Measurements from ENCODE around the gene KDM7A. TPM values are rescaled to one million over a fixed set of nuclear protein-coding genes. Genes with fewer than 3 reads are reported as not detected.

The KDM7A gene
- total RNA-seq, 4 donors from 2014 or later, result 15.3 to 34.5 (median 23.2) TPM

- WGBS, 2 donors, result 80 to 93% methylated on average over 4 of the region's 4 CpGs
- no peak overlapping the region for H3K27ac ChIP-seq
- H3K4me3 ChIP-seq, result no peak overlapping the region
- TF ChIP-seq CTCF (IDR thresholded peaks at IDR 0.05) (no peak), EP300 (IDR thresholded peaks at IDR 0.05) (no peak), POLR2A (IDR thresholded peaks at IDR 0.05) (no peak)
- H3K36me3 ChIP-seq, result no peaks in the 10 kb centered on the region
- H3K4me1 ChIP-seq, result no peaks in the 10 kb centered on the region
- no peaks in the 10 kb centered on the region for H3K27me3 ChIP-seq
- DNase-seq (ENCODE audit: low spot score in 2 of 2), result no peak
- H3K9me3 ChIP-seq, result peaks cover 0 to 33% (median 2%) of the 10 kb centered on the region in 4 donors
Measured at GRCh38 chr7:140069298-140069949, 107.4 kb downstream of the KDM7A start.

DNA sequence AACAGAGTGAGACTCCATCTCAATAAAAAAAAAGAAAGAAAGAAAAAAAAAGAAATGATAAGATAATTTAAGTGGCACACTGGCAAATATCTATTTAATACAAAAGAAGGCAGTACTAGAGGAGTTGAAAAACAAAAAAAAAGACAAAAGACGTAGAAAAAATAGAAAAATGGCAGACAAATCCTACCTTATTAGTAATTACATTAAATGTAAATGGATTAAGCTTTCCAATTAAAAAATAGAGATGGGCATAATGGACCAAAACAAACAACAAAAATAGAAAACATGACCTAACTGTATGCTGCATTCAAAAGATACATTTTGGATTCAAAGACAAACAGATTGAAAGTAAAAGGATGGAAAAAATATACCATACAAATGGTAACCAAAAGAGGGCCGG, 108.8 kb downstream of the KDM7A start:
- Histone ChIP-seq H3K4me1 (no peaks in the 10 kb centered on the region), H3K27ac (no peak overlapping the region), H3K9me3 (peaks cover 0 to 33% (median 2%) of the 10 kb centered on the region in 4 donors), H3K27me3 (no peaks in the 10 kb centered on the region), H3K36me3 (no peaks in the 10 kb centered on the region), H3K4me3 (no peak overlapping the region)
- 65 to 89% methylated on average over 2 of the region's 2 CpGs for WGBS, 2 donors
- no peak for DNase-seq (ENCODE audit: low spot score in 2 of 2)
- TF ChIP-seq EP300 (IDR thresholded peaks at IDR 0.05) (no peak), CTCF (IDR thresholded peaks at IDR 0.05) (no peak), POLR2A (IDR thresholded peaks at IDR 0.05) (no peak)

DNA sequence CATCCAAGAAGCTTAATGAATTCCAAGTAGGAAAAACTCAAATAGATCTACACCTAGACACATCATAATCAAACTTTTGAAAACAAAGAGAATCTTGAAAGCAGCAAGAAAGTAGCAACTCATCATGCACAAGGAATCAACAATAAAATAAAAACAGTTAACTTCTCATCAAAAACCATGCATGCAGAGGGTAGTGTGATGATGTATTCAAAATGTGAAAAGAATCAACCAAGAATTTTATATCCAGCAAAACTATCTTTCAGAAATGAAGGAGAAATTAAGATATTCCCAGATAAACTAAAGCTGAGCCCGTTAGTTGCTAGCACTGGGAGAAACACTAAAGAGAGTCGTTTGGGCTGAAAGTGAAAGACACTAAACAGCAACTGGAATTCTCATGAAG, 109.7 kb downstream of the KDM7A start:
- WGBS, 2 donors, result 43 to 67% methylated on average over 2 of the region's 2 CpGs
- H3K4me3 ChIP-seq, result no peak overlapping the region
- no peak overlapping the region for H3K27ac ChIP-seq
- H3K9me3 ChIP-seq, result peaks cover 0 to 33% (median 2%) of the 10 kb centered on the region in 4 donors
- no peak for DNase-seq (ENCODE audit: low spot score in 2 of 2)
- TF ChIP-seq EP300 (IDR thresholded peaks at IDR 0.05) (no peak), POLR2A (IDR thresholded peaks at IDR 0.05) (no peak), CTCF (IDR thresholded peaks at IDR 0.05) (no peak)
- H3K4me1 ChIP-seq, result peaks cover 0 to 3% (median under 1%) of the 10 kb centered on the region in 4 donors
- H3K27me3 ChIP-seq, result no peaks in the 10 kb centered on the region
- H3K36me3 ChIP-seq, result no peaks in the 10 kb centered on the region

GRCh38 chr7:140062528-140063299, 114.1 kb downstream of the KDM7A start, which contains the start of gene PARP12:
TSS of gene PARP12 (minus strand) at chr7:140062951. CDS start at chr7:140062847, 104 bp downstream.
- no peaks in the 10 kb centered on the region for H3K36me3 ChIP-seq
- WGBS, 2 donors, result 0 to 1% methylated on average over 20 to 30 of the region's 106 CpGs
- H3K9me3 ChIP-seq, result peaks cover 0 to 20% (median 2%) of the 10 kb centered on the region in 4 donors
- peak within 1 kb of the TSS; percentile 49 to 84 (median 73) for H3K4me3 ChIP-seq
- TF ChIP-seq CTCF (IDR thresholded peaks at IDR 0.05), result no peak
- TF ChIP-seq EP300 (IDR thresholded peaks at IDR 0.05), result peak in 1 of 2 donors; percentile 79
- TF ChIP-seq POLR2A (IDR thresholded peaks at IDR 0.05), result peak; percentile 39 to 44
- H3K4me1 ChIP-seq, result peaks cover 0 to 39% (median 25%) of the 10 kb centered on the region in 4 donors
- H3K27me3 ChIP-seq, result no peaks in the 10 kb centered on the region
- peak; percentile 69 to 70 for DNase-seq (ENCODE audit: low spot score in 2 of 2)
- peak within 1 kb of the TSS; percentile 84 to 96 (median 88) for H3K27ac ChIP-seq

GRCh38 chr7:140062118-140062527, 114.7 kb downstream of the KDM7A start:
- DNase-seq (ENCODE audit: low spot score in 2 of 2), result no peak

More at GRCh38 chr7:140062118-140062527, 114.7 kb downstream of the KDM7A start:
- no peaks in the 10 kb centered on the region for H3K27me3 ChIP-seq
- no peaks in the 10 kb centered on the region for H3K36me3 ChIP-seq
- H3K4me1 ChIP-seq, result peaks cover 0 to 42% (median 25%) of the 10 kb centered on the region in 4 donors
- TF ChIP-seq POLR2A (IDR thresholded peaks at IDR 0.05) (no peak), CTCF (IDR thresholded peaks at IDR 0.05) (no peak), EP300 (IDR thresholded peaks at IDR 0.05) (no peak)
- WGBS, 2 donors, result 20 to 31% methylated on average over 11 to 22 of the region's 32 CpGs
- peak overlapping the region; percentile 49 to 84 (median 73) for H3K4me3 ChIP-seq
- peak overlapping the region; percentile 84 to 96 (median 88) for H3K27ac ChIP-seq
- H3K9me3 ChIP-seq, result peaks cover 0 to 14% (median 0%) of the 10 kb centered on the region in 4 donors

Data from tibial nerve (tissue), 4 donors.